OCI-LY3 (cell line): Measurements from ENCODE around the gene AIF1L.

Source experiments
- H2AFZ ChIP-seq: fragments of 200-600, 300-600 bp; shearing (Covaris generic); 2 replicates; pipeline ENCODE4 v1.6.0; 2014; ENCODE audit warnings: antibody characterized with exemption, low read depth, low read length
- H3K27ac ChIP-seq: fragments of 200-600, 300-600 bp; sonication (generic); 2 replicates; pipeline ENCODE4 v1.5.1; 2014; ENCODE audit warnings: mild to moderate bottlenecking, low read length, moderate library complexity, mixed read lengths
- H3K27me3 ChIP-seq: fragments of 200-600, 300-600 bp; sonication (generic); 2 replicates; pipeline ENCODE4 v1.6.1; 2014; ENCODE audit warnings: low read depth, low read length, mixed read lengths
- H3K36me3 ChIP-seq: fragments of 200-600, 300-600 bp; sonication (generic); replicated peaks from 2 replicates; pipeline ENCODE3; 2014; ENCODE audit warnings: low read depth, low read length, mixed read lengths
- H3K4me1 ChIP-seq: fragments of 300-600, 200-600 bp; sonication (generic); 2 replicates; pipeline ENCODE4 v1.6.1; 2014; ENCODE audit warnings: low read length, mixed read lengths
- H3K4me2 ChIP-seq: fragments of 200-600, 300-600 bp; sonication (generic); 2 replicates; pipeline ENCODE4 v1.6.1; 2014; ENCODE audit warnings: low read length, mixed read lengths
- H3K4me3 ChIP-seq: fragments of 300-600, 200-600 bp; sonication (generic); 2 replicates; pipeline ENCODE4 v1.5.1; 2014; ENCODE audit warnings: antibody characterized with exemption, mild to moderate bottlenecking, low read length, moderate library complexity
- H3K79me2 ChIP-seq: fragments of 300-600, 200-600 bp; shearing (Covaris generic); 2 replicates; pipeline ENCODE4 v1.6.1; 2014; ENCODE audit warnings: mild to moderate bottlenecking, low read length, mixed read lengths
- H3K9ac ChIP-seq: fragments of 300-600, 200-600 bp; shearing (Covaris generic); 2 replicates; pipeline ENCODE4 v1.6.0; 2014; ENCODE audit warnings: mild to moderate bottlenecking, low read length, moderate library complexity
- H3K9me3 ChIP-seq: fragments of 200-600, 300-600 bp; shearing (Covaris generic); 2 replicates; pipeline ENCODE4 v1.6.1; 2014; ENCODE audit warnings: low read length, mixed read lengths; ENCODE audit not compliant: insufficient read depth
- H4K20me1 ChIP-seq: fragments of 200-600, 300-600 bp; sonication (generic); 2 replicates; pipeline ENCODE4 v1.6.1; 2016; ENCODE audit warnings: low read length, mixed read lengths; ENCODE audit not compliant: insufficient read depth
- CTCF ChIP-seq: fragments of 200-600, 300-600 bp; sonication (generic); IDR thresholded peaks from 2 replicates; pipeline ENCODE4 v1.5.1; 2014; ENCODE audit warnings: antibody characterized with exemption, low read length, low read depth
- EZH2phosphoT487 ChIP-seq: fragments of 200-600 bp; shearing (Covaris generic); IDR thresholded peaks from 2 replicates; pipeline ENCODE4 v1.6.1; 2018; ENCODE audit warnings: antibody characterized with exemption, mixed run types, low read depth

AIF1L gene

GRCh38 chr9:131169563-131170240 lies 73.4 kb downstream of the AIF1L start:
- Histone ChIP-seq H3K36me3 (peaks cover 28% of the 10 kb centered on the region), H3K9me3 (no peaks in the 10 kb centered on the region), H3K79me2 (no peaks in the 10 kb centered on the region; the same call in 1 of the 2 replicates), H3K9ac (no peak overlapping the region), H4K20me1 (no peaks in the 10 kb centered on the region), H3K4me1 (no peaks in the 10 kb centered on the region), H3K4me3 (no peak overlapping the region), H3K4me2 (no peak overlapping the region), H3K27ac (no peak overlapping the region), H2AFZ (no peak overlapping the region), H3K27me3 (no peaks in the 10 kb centered on the region)
- no peak for TF ChIP-seq EZH2phosphoT487
- no peak for TF ChIP-seq CTCF
